ENCODE measurements around the gene DPF3.
"Not testable (repeated sequence)": the region's sequence is repeated elsewhere in the genome, so short reads cannot be mapped to it uniquely, and the experiment has no call there.

Gene DPF3

GRCh38 chr14:72882047-72882446 is 11.9 kb downstream of the DPF3 start:
- H3K4me1 ChIP-seq (ENCODE audit: control insufficient read depth, insufficient read depth, low read length), result no peaks in the 10 kb centered on the region
- H3K36me3 ChIP-seq (ENCODE audit: control insufficient read depth, insufficient read depth, low read length), result no peaks in the 10 kb centered on the region
- no peak overlapping the region for H3K4me3 ChIP-seq (ENCODE audit: low read length)
- no peaks in the 10 kb centered on the region for H3K27me3 ChIP-seq (ENCODE audit: control insufficient read depth, insufficient read depth, low read length)
- no peak for DNase-seq (ENCODE audit: low read depth, low spot score)
- no peak overlapping the region for H3K27ac ChIP-seq (ENCODE audit: low read length)
- no CpG with 5 or more reads among the region's 1 CpG for WGBS (ENCODE audit: insufficient coverage, insufficient read length)
- H3K9me3 ChIP-seq (ENCODE audit: control insufficient read depth, insufficient read depth, low read length), result no peaks in the 10 kb centered on the region

DNA sequence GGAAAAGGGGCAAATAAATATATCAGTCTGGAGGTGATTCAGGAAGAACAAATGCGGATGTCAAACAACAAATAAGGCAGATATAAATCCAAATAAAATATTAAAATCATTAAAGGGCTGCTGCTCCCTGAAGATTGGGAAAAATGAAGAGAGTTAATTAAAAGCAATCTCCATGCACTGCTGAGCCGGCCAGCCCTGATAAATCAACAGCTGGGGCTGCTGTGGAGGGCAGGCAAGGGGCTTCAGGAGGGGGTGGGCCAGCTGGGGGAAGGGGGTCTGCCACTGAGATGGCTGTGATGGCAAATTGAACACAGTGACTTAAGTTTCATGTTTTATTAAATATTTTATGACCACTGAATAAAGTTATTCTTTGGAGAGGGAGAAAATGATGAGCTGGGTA is 12.4 kb downstream of the DPF3 start:
- Histone ChIP-seq H3K27me3 (ENCODE audit: control insufficient read depth, insufficient read depth, low read length) (no peaks in the 10 kb centered on the region), H3K4me3 (ENCODE audit: low read length) (no peak overlapping the region), H3K36me3 (ENCODE audit: control insufficient read depth, insufficient read depth, low read length) (no peaks in the 10 kb centered on the region), H3K9me3 (ENCODE audit: control insufficient read depth, insufficient read depth, low read length) (no peaks in the 10 kb centered on the region), H3K4me1 (ENCODE audit: control insufficient read depth, insufficient read depth, low read length) (peaks cover 4% of the 10 kb centered on the region), H3K27ac (ENCODE audit: low read length) (no peak overlapping the region)
- DNase-seq (ENCODE audit: low read depth, low spot score), result no peak
- no CpG with 5 or more reads among the region's 2 CpGs for WGBS (ENCODE audit: insufficient coverage, insufficient read length)

- WGBS (ENCODE audit: insufficient coverage, insufficient read length), result no CpG with 5 or more reads among the region's 2 CpGs
- DNase-seq (ENCODE audit: low read depth, low spot score), result no peak
- no peak overlapping the region for H3K4me3 ChIP-seq (ENCODE audit: low read length)
These were observed 13.1 kb downstream of the DPF3 start for GRCh38 chr14:72880820-72881219.

DNA sequence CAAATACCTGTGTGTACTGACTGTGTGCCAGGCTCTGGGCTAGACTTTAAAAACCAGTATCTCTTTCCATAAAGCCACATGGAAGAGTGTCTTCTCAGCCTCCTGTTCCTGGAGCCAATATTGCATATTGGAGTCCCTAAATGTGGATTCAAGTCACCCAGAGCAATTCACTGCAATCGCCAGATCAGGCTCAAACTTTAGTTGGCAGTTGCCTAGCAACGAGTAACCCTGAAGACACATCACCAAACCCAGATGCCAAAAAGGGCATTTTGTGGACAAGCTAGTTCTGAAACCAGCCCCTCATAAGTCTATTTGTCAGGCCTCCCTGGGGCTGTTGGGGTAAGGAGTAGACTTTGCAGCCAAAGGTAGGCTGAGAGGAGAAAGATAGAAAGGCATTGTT is 13.7 kb downstream of the DPF3 start:
- no peak for DNase-seq (ENCODE audit: low read depth, low spot score)
- WGBS (ENCODE audit: insufficient coverage, insufficient read length), result no CpG with 5 or more reads among the region's 2 CpGs
- Histone ChIP-seq H3K4me1 (ENCODE audit: control insufficient read depth, insufficient read depth, low read length) (peaks cover 5% of the 10 kb centered on the region), H3K27me3 (ENCODE audit: control insufficient read depth, insufficient read depth, low read length) (no peaks in the 10 kb centered on the region), H3K36me3 (ENCODE audit: control insufficient read depth, insufficient read depth, low read length) (no peaks in the 10 kb centered on the region), H3K4me3 (ENCODE audit: low read length) (no peak overlapping the region), H3K9me3 (ENCODE audit: control insufficient read depth, insufficient read depth, low read length) (no peaks in the 10 kb centered on the region), H3K27ac (ENCODE audit: low read length) (no peak overlapping the region)

More at GRCh38 chr14:72880820-72881219, 13.1 kb downstream of the DPF3 start:
- peaks cover 5% of the 10 kb centered on the region for H3K4me1 ChIP-seq (ENCODE audit: control insufficient read depth, insufficient read depth, low read length)
- H3K27ac ChIP-seq (ENCODE audit: low read length), result no peak overlapping the region
- H3K36me3 ChIP-seq (ENCODE audit: control insufficient read depth, insufficient read depth, low read length), result no peaks in the 10 kb centered on the region
- no peaks in the 10 kb centered on the region for H3K27me3 ChIP-seq (ENCODE audit: control insufficient read depth, insufficient read depth, low read length)
- no peaks in the 10 kb centered on the region for H3K9me3 ChIP-seq (ENCODE audit: control insufficient read depth, insufficient read depth, low read length)

GRCh38 chr14:72879431-72879830 is 14.5 kb downstream of the DPF3 start:
- Histone ChIP-seq H3K4me1 (ENCODE audit: control insufficient read depth, insufficient read depth, low read length) (peaks cover 5% of the 10 kb centered on the region), H3K4me3 (ENCODE audit: low read length) (no peak overlapping the region), H3K27ac (ENCODE audit: low read length) (no peak overlapping the region), H3K36me3 (ENCODE audit: control insufficient read depth, insufficient read depth, low read length) (no peaks in the 10 kb centered on the region), H3K27me3 (ENCODE audit: control insufficient read depth, insufficient read depth, low read length) (no peaks in the 10 kb centered on the region), H3K9me3 (ENCODE audit: control insufficient read depth, insufficient read depth, low read length) (no peaks in the 10 kb centered on the region)
- DNase-seq (ENCODE audit: low read depth, low spot score), result no peak
- WGBS (ENCODE audit: insufficient coverage, insufficient read length), result no CpG with 5 or more reads among the region's 6 CpGs

GRCh38 chr14:72878746-72879145 is 15.2 kb downstream of the DPF3 start:
- no peak overlapping the region for H3K27ac ChIP-seq (ENCODE audit: low read length)
- H3K36me3 ChIP-seq (ENCODE audit: control insufficient read depth, insufficient read depth, low read length), result no peaks in the 10 kb centered on the region
- no peak overlapping the region for H3K4me3 ChIP-seq (ENCODE audit: low read length)
- no peaks in the 10 kb centered on the region for H3K27me3 ChIP-seq (ENCODE audit: control insufficient read depth, insufficient read depth, low read length)
- H3K9me3 ChIP-seq (ENCODE audit: control insufficient read depth, insufficient read depth, low read length), result no peaks in the 10 kb centered on the region
- peaks cover 5% of the 10 kb centered on the region for H3K4me1 ChIP-seq (ENCODE audit: control insufficient read depth, insufficient read depth, low read length)
- DNase-seq (ENCODE audit: low read depth, low spot score), result no peak
- no CpG with 5 or more reads among the region's 5 CpGs for WGBS (ENCODE audit: insufficient coverage, insufficient read length)

GRCh38 chr14:72876710-72877063 is 17.2 kb downstream of the DPF3 start:
- no peak overlapping the region for H3K27ac ChIP-seq (ENCODE audit: low read length)
- H3K9me3 ChIP-seq (ENCODE audit: control insufficient read depth, insufficient read depth, low read length), result no peaks in the 10 kb centered on the region
- WGBS (ENCODE audit: insufficient coverage, insufficient read length), result no CpG with 5 or more reads among the region's 4 CpGs
- no peak for DNase-seq (ENCODE audit: low read depth, low spot score)
- no peak overlapping the region for H3K4me3 ChIP-seq (ENCODE audit: low read length)
- H3K4me1 ChIP-seq (ENCODE audit: control insufficient read depth, insufficient read depth, low read length), result peaks cover 5% of the 10 kb centered on the region
- H3K36me3 ChIP-seq (ENCODE audit: control insufficient read depth, insufficient read depth, low read length), result no peaks in the 10 kb centered on the region
- no peaks in the 10 kb centered on the region for H3K27me3 ChIP-seq (ENCODE audit: control insufficient read depth, insufficient read depth, low read length)

DNA sequence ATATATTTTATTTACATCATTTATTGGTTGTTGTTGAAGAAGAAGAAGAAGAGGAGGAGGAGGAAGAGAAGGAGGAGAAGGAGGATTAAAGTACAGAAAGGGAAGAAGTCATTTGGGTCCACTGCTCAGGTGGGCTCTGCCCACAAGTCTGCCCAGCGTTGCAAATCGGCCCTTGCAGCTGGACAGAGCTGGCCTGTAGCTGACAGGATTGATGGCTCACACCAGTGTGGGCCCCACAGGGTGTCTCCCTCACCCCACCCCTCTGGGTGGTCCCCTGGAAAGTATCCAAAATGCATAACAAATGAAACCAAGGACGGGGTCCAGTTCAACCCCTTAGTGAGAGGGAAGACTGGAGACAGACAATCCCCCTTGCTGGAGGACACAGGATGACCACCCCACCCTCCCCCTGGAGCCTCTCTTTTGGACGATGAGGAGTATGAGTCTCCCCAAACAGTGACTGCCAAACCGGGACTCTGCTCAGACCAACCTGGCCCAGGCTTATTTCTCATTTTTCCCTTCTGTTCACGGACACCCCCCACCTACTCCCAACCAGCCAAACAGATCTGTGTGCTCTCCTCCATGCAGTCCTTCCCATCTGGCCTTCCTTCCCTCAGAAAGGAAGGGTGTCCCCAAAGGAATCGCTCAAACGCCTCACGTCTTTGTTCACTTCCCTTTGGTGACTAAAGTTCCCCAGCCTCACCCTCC is 17.7 kb downstream of the DPF3 start:
- peaks cover 5% of the 10 kb centered on the region for H3K4me1 ChIP-seq (ENCODE audit: control insufficient read depth, insufficient read depth, low read length)
- H3K27me3 ChIP-seq (ENCODE audit: control insufficient read depth, insufficient read depth, low read length), result no peaks in the 10 kb centered on the region
- H3K4me3 ChIP-seq (ENCODE audit: low read length), result no peak overlapping the region
- no peak overlapping the region for H3K27ac ChIP-seq (ENCODE audit: low read length)
- H3K9me3 ChIP-seq (ENCODE audit: control insufficient read depth, insufficient read depth, low read length), result no peaks in the 10 kb centered on the region
- DNase-seq (ENCODE audit: low read depth, low spot score), result no peak
- H3K36me3 ChIP-seq (ENCODE audit: control insufficient read depth, insufficient read depth, low read length), result no peaks in the 10 kb centered on the region
- WGBS (ENCODE audit: insufficient coverage, insufficient read length), result no CpG with 5 or more reads among the region's 9 CpGs

DNA sequence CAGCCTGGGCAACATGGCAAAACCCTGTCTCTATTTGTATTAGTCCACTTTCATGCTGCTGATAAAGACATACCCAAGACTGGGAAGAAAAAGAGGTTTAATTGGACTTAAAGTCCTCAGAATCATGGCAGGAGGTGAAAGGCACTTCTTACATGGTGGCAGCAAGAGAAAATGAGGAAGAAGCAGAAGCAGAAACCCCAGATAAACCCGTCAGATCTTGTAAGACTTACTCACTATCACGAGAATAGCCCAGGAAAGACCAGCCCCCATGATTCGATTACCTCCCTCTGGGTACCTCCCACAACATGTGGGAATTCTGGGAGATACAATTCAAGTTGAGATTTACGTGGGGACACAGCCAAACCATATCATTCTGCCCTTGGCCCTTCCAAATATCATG is 23.0 kb downstream of the DPF3 start:
- not testable (repeated sequence) for H3K4me3 ChIP-seq (ENCODE audit: low read length); H3K9me3 ChIP-seq (ENCODE audit: control insufficient read depth, insufficient read depth, low read length); H3K27me3 ChIP-seq (ENCODE audit: control insufficient read depth, insufficient read depth, low read length); H3K36me3 ChIP-seq (ENCODE audit: control insufficient read depth, insufficient read depth, low read length); H3K27ac ChIP-seq (ENCODE audit: low read length); DNase-seq (ENCODE audit: low read depth, low spot score); H3K4me1 ChIP-seq (ENCODE audit: control insufficient read depth, insufficient read depth, low read length)
- WGBS (ENCODE audit: insufficient coverage, insufficient read length), result no CpG with 5 or more reads among the region's 4 CpGs

DNA sequence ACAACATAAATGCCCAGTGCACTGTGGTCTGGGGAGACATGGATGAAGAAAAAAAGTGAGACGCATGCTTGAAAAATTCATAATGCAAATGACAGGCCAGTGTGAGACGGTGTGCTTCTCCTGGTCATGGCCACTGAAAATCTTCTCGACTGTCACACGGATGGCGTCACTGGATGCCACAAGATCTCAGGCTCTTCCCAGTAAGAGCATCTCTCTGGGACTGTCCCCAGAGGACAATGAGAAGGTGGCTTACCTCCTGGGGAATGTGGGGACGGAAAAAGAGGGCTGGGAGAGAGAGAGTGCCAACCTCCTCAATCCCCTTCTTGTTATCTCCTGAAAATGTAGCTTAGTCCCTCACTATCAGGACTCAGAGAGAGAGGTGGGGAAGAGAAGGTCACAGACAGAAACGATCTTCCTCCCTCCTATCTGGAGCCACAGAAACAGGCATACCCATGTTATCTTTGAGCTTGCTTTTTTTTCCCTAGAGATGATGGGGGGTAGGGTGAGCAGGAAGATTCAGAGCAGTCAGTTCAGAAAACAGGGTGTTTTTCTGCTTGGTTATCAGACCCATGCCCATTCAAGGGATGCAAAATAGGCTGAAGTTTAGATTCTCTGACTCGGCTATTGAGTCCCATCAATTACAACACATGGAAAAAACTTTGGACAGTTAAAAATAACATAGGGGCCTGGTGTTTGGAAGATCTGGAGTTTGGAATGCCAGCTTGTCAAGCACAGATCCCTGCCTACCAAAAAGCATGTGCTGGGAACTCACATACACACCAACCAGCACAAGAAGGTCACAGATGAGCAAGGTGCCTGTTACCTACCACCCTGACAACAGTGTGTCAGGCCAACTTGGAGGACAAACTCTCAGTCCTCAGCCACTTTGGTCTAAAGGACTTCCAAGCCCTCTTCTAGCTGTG is 24.2 kb downstream of the DPF3 start:
- Histone ChIP-seq H3K27ac (ENCODE audit: low read length) (no peak overlapping the region), H3K4me1 (ENCODE audit: control insufficient read depth, insufficient read depth, low read length) (no peaks in the 10 kb centered on the region), H3K4me3 (ENCODE audit: low read length) (no peak overlapping the region), H3K27me3 (ENCODE audit: control insufficient read depth, insufficient read depth, low read length) (no peaks in the 10 kb centered on the region), H3K9me3 (ENCODE audit: control insufficient read depth, insufficient read depth, low read length) (no peaks in the 10 kb centered on the region), H3K36me3 (ENCODE audit: control insufficient read depth, insufficient read depth, low read length) (no peaks in the 10 kb centered on the region)
- WGBS (ENCODE audit: insufficient coverage, insufficient read length), result no CpG with 5 or more reads among the region's 8 CpGs
- DNase-seq (ENCODE audit: low read depth, low spot score), result no peak
